ENCODE results near the gene GPR108. TPM values are rescaled to one million over a fixed set of nuclear protein-coding genes. Genes with fewer than 3 reads are reported as not detected.
"Not testable (repeated sequence)": the region's sequence is repeated elsewhere in the genome, so short reads cannot be mapped to it uniquely, and the experiment has no call there.

GPR108 gene
- total RNA-seq, 3 donors from 2014 or later: 60.4 to 86.3 (median 78.6) TPM

GRCh38 chr19:6750062-6750461 is 12.7 kb upstream of the GPR108 start:
- Mint-ChIP-seq H3K36me3 (ENCODE audit: insufficient read depth) (peaks cover 38% of the 10 kb centered on the region), H3K4me3 (no peak overlapping the region), H3K27me3 (ENCODE audit: low read depth) (no peaks in the 10 kb centered on the region), H3K9me3 (no peaks in the 10 kb centered on the region), H3K4me1 (ENCODE audit: low read depth) (peaks cover 9% of the 10 kb centered on the region)
- DNase-seq: no peak
- ATAC-seq: no peak

- not testable (repeated sequence) for H3K9me3 Mint-ChIP-seq; DNase-seq; ATAC-seq; H3K27me3 Mint-ChIP-seq (ENCODE audit: low read depth); H3K4me3 Mint-ChIP-seq; H3K4me1 Mint-ChIP-seq (ENCODE audit: low read depth)
- peaks cover 35% of the 10 kb centered on the region for H3K36me3 Mint-ChIP-seq (ENCODE audit: insufficient read depth)
Observed at GRCh38 chr19:6748543-6748942, 11.2 kb upstream of the GPR108 start.

DNA sequence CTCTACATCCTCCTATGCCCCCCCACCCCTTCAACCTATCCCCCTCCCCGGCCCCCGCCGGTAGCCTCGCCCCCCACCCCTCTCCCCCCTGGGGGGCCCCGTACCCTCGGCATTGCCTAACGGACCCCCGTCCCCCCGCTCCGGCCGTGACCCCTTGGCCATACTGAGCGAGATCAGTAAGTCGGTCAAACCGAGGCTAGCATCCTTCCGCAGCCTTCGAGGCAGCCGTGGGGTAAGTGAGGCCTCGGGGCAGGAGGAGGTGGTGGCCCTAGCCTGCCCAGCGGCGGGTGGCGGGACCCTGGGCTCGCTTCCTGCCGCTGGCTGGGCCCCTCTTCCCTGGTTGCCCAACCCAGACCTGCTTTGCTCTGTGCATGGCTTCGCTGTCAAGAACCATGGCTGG is 8.6 kb upstream of the GPR108 start:
- Mint-ChIP-seq H3K9me3 (no peaks in the 10 kb centered on the region), H3K4me3 (no peak overlapping the region), H3K4me1 (ENCODE audit: low read depth) (peaks cover 5% of the 10 kb centered on the region), H3K27me3 (ENCODE audit: low read depth) (no peaks in the 10 kb centered on the region), H3K36me3 (ENCODE audit: insufficient read depth) (peaks cover 36% of the 10 kb centered on the region)
- no peak for DNase-seq
- no peak for ATAC-seq

GRCh38 chr19:6744381-6745301 is 7.3 kb upstream of the GPR108 start:
- Mint-ChIP-seq H3K27me3 (ENCODE audit: low read depth) (no peaks in the 10 kb centered on the region), H3K4me1 (ENCODE audit: low read depth) (peaks cover 7% of the 10 kb centered on the region), H3K9me3 (no peaks in the 10 kb centered on the region), H3K4me3 (peak overlapping the region; percentile 24), H3K36me3 (ENCODE audit: insufficient read depth) (peaks cover 34% of the 10 kb centered on the region)
- no peak for DNase-seq
- no peak for ATAC-seq

DNA sequence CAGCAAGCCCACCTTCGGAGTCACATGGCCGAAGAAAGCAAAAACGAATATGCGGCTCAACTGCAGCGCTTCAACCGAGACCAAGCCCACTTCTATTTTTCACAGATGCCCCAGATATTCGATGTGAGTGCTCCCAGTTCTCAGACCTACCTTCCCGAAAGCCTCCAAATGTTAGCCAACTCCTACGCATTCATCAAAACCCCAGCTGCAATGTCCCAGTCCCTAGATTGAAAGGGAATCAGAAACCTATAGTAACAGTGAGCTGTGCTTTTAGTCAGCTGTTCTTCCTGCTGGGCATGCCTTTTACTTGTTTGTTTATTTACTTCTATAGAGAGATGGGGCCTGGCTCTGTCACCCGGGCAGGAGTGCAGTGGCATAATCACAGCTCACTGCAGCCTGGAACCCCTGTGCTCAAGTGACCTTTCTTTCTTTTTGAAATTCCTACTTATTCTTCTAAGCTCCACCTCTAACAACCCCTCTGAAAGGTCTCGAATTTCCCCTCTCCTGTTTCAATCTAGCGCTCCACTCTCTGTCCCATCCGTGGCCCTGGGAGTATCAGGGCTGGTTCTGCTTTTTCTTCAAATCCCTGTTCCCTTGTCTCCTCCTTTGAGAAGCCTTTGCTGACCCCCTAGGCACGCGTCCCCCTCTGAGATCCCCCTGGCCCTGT is 6.5 kb upstream of the GPR108 start:
- Mint-ChIP-seq H3K36me3 (ENCODE audit: insufficient read depth) (peaks cover 31% of the 10 kb centered on the region), H3K4me1 (ENCODE audit: low read depth) (peaks cover 13% of the 10 kb centered on the region), H3K9me3 (no peaks in the 10 kb centered on the region), H3K27me3 (ENCODE audit: low read depth) (no peaks in the 10 kb centered on the region), H3K4me3 (peak overlapping the region; percentile 24)
- ATAC-seq: no peak
- no peak for DNase-seq

GRCh38 chr19:6743066-6743465 is 5.7 kb upstream of the GPR108 start:
- Mint-ChIP-seq H3K9me3 (no peaks in the 10 kb centered on the region), H3K27me3 (ENCODE audit: low read depth) (no peaks in the 10 kb centered on the region), H3K36me3 (ENCODE audit: insufficient read depth) (peaks cover 26% of the 10 kb centered on the region), H3K4me3 (no peak overlapping the region), H3K4me1 (ENCODE audit: low read depth) (peaks cover 21% of the 10 kb centered on the region)
- ATAC-seq (no peak), DNase-seq (no peak)

GRCh38 chr19:6740589-6741343 is 3.4 kb upstream of the GPR108 start:
- Mint-ChIP-seq H3K4me3 (peak overlapping the region; percentile 84), H3K36me3 (ENCODE audit: insufficient read depth) (peaks cover 13% of the 10 kb centered on the region), H3K9me3 (no peaks in the 10 kb centered on the region), H3K27me3 (ENCODE audit: low read depth) (no peaks in the 10 kb centered on the region), H3K4me1 (ENCODE audit: low read depth) (peaks cover 33% of the 10 kb centered on the region)
- no peak for DNase-seq
- no peak for ATAC-seq

DNA sequence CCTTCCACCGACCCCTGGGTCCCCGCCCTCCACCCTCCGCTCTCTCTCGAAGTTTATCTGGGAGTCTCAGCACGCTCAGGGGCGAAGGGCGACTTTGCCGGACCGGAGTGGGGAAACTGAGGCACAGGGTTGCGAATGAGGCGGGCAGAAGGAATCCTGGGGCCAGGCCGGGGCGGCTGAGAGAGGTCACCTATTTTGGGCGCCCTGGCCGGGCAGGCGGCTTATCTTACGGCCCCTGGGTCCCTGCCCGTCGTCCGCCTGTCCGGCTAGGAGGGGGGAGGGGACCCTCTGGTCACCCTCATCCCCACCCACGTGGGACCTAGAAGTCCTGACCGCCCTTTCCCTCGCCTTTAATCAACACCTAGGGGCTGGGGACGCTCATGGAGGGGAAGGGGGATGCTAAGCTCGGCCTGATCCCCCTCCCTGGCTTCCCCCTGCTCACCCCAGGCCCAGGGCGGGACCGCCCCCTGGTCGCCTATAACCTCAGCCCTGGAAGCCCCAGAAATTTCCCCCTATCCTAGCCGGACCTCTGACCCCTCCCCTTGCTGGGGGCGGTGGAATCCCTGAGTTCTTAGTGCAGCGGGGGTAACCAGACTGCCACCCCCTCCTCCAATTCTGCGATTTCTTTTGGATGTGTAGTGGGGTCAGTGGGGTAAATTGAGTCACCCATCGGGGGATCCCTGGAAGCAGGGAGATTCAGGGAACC is 2.7 kb upstream of the GPR108 start:
- DNase-seq: no peak
- Mint-ChIP-seq H3K36me3 (ENCODE audit: insufficient read depth) (peaks cover 7% of the 10 kb centered on the region), H3K4me1 (ENCODE audit: low read depth) (peaks cover 35% of the 10 kb centered on the region), H3K9me3 (no peaks in the 10 kb centered on the region), H3K4me3 (peak overlapping the region; percentile 84), H3K27me3 (ENCODE audit: low read depth) (no peaks in the 10 kb centered on the region)
- no peak for ATAC-seq

GRCh38 chr19:6739390-6739882 is 2.1 kb upstream of the GPR108 start, which contains the start of gene TRIP10:
Gene TRIP10 (plus strand): TSS chr19:6739680. CDS start chr19:6739762, 82 bp downstream.
- Mint-ChIP-seq H3K36me3 (ENCODE audit: insufficient read depth) (peaks cover 8% of the 10 kb centered on the region), H3K9me3 (no peaks in the 10 kb centered on the region), H3K4me1 (ENCODE audit: low read depth) (peaks cover 35% of the 10 kb centered on the region), H3K4me3 (peak within 1 kb of the TSS; percentile 97), H3K27me3 (ENCODE audit: low read depth) (no peaks in the 10 kb centered on the region)
- ATAC-seq (peak; percentile 2 to 5), DNase-seq (peak; percentile 79)

- Mint-ChIP-seq H3K36me3 (ENCODE audit: insufficient read depth) (peaks cover 8% of the 10 kb centered on the region), H3K4me3 (peak overlapping the region; percentile 97), H3K27me3 (ENCODE audit: low read depth) (no peaks in the 10 kb centered on the region), H3K9me3 (no peaks in the 10 kb centered on the region), H3K4me1 (ENCODE audit: low read depth) (peaks cover 35% of the 10 kb centered on the region)
- DNase-seq (no peak), ATAC-seq (no peak)
Observed at GRCh38 chr19:6738787-6739389, 1.5 kb upstream of the GPR108 start.

DNA sequence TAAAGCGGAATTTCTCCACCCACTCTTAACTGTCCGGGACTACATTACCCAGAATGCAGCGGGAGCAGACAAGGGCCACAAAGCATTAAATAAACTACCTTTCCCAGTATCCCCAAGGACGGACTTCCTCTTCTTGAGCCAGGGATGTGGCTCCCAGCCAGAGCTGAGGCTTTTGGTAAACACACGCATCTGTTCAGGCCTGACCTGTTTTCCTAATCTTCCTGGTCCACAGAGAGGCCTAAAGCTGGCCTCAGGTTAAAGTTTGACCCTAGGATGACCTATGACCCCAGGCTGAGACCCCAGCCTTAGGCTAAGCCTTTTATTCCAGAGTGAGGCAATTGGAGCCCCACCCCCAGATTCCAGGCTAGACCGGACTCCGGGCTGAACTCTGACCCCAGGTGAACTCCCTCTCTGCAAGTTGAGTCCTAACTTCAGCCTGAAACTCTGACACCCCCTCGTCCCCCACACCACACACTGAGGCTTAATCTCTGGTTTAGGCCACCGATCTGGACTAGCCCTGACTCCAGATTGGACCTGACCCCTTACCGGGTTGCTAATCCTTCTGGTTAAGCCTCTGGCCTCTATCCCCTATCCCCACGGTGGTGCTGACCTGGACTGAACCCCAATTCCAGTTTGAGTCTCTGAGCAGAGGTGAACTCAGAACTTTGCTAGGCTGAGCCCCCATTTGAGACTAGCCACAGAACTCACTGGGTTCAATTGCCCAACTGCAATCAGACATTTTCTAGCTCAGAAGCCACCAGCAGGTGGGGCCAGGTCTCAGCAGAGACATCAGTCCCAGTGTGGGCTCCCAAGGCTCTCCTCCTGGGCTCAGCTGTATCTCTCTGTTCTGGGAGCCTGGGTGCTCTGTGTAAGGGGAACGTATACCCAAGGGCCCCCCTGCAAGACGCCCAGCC is 750 bp upstream of the GPR108 start:
- Mint-ChIP-seq H3K27me3 (ENCODE audit: low read depth) (no peaks in the 10 kb centered on the region), H3K4me3 (peak overlapping the region; percentile 97), H3K36me3 (ENCODE audit: insufficient read depth) (peaks cover 8% of the 10 kb centered on the region), H3K9me3 (no peaks in the 10 kb centered on the region), H3K4me1 (ENCODE audit: low read depth) (peaks cover 35% of the 10 kb centered on the region)
- DNase-seq: peak; percentile 72
- peak in 1 of 2 donors; percentile 8 for ATAC-seq

GRCh38 chr19:6736917-6737283 is 480 bp downstream of the GPR108 start:
- H3K27me3 Mint-ChIP-seq (ENCODE audit: low read depth): no peaks in the 10 kb centered on the region
- ATAC-seq (peak; percentile 0 to 1), DNase-seq (no peak)

More at GRCh38 chr19:6736917-6737283, 480 bp downstream of the GPR108 start:
- Mint-ChIP-seq H3K36me3 (ENCODE audit: insufficient read depth) (peaks cover 10% of the 10 kb centered on the region), H3K4me1 (ENCODE audit: low read depth) (peaks cover 35% of the 10 kb centered on the region), H3K4me3 (peak overlapping the region; percentile 97), H3K9me3 (no peaks in the 10 kb centered on the region)
